ENCODE data around the gene METTL26. TPM values are rescaled to one million over a fixed set of nuclear protein-coding genes. Genes with fewer than 3 reads are reported as not detected.

METTL26 gene
- total RNA-seq, 1 donor from 2014 or later = 31.8 TPM

DNA sequence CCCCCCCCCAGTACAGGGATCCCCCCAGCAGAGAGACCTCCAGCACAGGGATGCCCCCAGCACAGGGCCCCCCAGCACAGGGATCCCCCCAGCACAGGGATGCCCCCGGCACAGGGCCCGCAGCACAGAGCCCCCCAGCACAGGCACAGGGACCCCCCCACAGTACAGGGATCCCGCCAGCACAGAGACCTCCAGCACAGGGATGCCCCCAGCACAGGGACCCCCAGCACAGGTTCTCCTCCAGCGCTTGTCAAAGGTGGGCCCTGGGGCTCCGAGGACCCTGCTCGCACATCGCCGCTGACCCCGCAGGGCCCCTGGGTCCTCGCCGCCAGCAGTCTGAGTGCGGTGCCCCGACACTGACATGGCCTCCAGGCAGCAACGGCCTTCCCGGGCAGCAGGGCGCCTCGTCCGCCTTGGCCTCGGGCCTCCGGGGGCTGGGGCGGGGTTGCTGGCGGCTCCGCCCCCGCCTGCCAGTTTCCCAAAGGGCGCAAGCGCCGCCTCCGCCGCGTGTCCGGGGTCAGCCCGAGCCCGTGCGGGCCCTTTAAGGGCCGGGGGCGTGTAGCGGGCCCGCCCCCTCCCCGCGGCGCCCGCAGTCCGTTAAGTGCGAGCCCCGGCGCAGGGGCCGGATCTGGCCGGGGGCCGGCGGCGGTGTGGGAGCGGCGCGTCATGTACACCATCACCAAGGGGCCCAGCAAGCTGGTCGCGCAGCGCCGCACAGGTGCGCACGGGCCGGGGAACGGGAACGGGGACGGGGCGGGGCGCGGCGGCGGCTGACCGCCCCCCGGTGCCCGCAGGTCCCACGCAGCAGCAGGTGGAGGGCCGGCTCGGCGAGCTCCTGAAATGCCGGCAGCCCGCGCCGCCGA, 5.5 kb upstream of the METTL26 start, which contains the start of gene MCRIP2:
MCRIP2 (plus strand) TSS at position 503 of the 863 bp plus-strand sequence; CDS start at position 667, 164 bp downstream.
- DNase-seq (ENCODE audit: low spot score in 2 of 2) (peak; percentile 93 to 94), FAIRE-seq (no peak)

DNA sequence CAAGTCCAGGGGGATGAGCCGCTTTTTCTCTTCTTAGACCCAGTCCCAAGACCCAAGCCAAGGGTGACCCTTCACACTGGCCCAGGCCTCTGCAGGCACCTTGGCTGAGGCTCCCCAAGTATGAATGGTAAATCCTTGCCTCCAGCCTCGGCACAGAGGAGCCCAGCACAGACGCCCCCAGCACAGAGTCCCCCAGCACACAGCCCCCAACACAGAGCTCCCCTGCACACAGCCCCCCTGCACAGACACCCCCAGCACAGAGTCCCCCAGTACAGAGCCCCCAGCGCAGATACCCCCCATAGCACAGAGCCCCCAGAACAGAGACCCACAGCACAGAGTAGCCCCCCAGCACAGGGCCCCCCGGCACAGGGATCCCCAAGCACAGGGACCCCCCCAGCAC, 4.5 kb upstream of the METTL26 start:
- FAIRE-seq (no peak), DNase-seq (ENCODE audit: low spot score in 2 of 2) (no peak)

DNA sequence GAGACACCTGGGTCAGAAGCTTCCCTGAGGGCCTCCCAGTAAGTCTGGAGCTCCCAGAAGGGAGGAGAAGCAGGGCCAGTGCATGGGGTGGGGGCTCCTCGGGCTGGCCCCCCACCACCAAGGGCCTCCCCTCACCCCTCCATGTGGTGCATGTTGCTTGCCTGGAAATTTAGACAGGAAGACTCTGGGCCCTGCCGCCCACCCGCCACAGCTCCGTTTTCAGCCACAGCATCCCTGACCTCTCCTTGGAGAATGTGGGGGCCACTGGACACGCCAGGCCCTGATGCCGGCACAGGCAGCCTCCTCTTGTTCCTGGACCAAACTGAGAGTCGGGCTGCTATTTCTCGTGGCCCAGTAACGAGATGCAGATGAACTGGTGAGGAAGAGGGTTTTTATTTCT, 2.7 kb upstream of the METTL26 start:
- no peak for FAIRE-seq
- no peak for DNase-seq (ENCODE audit: low spot score in 2 of 2)

DNA sequence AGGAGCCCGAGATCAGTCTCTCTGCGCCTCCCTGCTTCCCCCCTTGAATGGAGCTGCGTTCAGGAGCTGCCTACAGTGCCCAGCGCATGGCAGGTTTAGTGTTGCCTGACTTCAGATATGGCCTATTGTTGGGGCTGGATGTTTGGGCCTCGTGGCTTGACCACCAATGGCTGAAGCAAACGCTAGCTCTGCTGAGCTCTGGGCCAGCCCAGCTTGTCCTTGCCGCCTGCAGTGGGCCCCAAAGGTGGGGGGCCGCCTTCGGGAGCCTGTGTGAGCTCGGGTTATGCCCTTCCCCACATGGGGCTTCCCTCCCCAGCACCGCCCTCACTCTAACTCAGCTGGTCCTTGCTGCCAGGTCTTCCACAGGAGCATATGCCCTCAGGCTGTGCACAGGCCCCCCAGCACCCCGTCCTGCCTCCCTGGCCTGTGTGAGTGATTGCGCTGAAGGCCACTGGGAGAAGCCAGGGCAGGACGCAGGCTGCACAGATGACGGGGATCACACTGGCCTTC, 2.0 kb upstream of the METTL26 start:
- no peak for FAIRE-seq
- no peak for DNase-seq (ENCODE audit: low spot score in 2 of 2)

DNA sequence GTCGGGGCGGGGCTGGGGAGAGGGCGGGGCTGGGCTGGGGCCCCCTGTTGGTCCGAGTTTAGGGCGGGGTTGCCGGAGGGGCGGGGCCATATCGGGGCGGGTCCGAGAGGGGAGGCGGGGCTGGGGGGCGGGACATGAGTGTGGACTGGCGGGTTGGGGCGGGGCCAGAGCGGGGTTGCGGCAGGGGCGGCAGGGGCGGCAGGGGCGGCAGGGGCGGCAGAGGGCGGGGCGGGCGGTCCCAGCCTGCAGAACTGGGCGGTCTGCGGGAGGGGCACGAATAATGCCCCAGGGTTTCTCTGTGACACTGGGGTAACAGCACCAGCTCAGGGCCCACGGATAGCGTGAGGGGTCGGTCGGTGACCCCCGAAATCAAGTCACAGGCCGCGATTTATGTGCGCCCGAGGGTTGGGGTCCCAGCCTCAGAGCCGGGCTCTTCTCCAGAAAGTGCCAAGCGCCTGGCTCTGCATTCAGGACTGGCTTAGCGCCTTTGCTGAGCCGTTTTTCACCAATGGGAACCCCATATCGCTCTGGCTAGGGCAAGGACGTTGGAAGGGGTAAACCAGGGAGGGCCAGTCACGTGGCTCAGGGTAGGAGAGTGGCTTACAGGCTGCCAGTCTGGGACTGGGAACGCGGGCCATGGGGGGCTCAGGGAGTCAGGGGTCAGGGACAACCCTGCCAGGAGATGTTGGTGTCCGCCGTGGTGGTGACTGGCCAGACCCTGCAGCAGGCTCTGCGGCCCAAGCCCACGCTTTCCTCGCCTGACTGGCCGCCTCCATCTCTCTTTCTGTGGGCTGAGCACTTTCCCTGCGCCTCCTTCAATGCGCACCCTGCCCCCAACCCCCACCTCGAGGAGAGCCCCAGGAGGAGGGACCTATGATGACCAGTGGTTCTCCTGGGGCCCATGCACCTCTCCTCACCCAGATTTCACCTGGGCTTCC, 1.2 kb upstream of the METTL26 start:
- no peak for FAIRE-seq
- peak; percentile 100 for DNase-seq (ENCODE audit: low spot score in 2 of 2)

DNA sequence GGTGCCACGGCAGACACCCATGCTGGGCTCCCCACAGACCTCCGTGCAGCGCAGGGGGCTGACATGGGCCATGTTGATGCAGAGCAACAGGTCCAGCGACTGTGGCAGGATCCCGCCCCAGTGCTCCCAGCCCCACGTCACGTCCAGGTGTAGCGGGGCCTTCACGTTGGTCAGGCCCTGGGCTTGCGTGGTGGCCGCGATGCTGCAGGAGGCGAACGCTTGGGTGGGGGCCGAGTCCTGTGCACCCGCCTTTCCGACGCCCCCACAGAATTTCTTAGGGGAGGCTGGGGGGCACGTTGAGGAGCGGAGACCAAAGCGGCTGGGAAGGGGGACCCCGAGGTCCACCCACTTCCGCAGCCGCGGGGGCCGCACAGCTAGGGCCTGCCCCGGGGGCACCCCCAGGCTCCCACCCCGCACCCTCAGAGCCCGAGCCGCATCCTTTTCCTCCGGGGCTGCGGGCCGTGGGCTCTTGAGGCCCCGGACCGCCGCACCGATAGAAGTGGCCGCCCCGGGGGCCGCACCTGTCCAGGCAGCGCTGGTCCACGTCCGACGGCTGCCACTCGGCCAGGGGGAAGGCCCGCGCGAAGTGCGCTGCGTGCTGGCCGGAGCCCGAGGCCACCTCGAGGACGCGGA, 416 bp downstream of the METTL26 start:
- FAIRE-seq = no peak
- no peak for DNase-seq (ENCODE audit: low spot score in 2 of 2)

DNA sequence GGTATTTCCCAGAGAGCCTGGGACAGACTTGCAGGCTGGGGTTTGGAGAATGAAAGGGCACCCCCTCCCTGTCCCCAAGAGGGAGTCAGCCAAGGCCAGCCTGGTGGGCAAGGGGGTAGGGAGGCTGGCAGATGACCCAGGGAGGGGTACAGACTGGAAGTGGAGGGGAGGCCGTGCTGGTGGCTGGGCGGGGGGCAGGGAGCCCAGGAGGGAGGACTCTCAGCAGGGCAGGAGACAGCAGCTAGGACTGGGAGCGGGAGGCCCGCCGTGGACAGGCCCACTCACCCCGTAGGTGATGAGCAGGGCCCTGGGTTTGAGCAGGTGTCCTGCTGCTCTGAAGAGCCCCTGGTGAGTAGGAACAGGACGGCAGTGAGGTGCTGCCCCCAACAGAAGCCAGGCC, 1.1 kb downstream of the METTL26 start:
- FAIRE-seq (no peak), DNase-seq (ENCODE audit: low spot score in 2 of 2) (no peak)

DNA sequence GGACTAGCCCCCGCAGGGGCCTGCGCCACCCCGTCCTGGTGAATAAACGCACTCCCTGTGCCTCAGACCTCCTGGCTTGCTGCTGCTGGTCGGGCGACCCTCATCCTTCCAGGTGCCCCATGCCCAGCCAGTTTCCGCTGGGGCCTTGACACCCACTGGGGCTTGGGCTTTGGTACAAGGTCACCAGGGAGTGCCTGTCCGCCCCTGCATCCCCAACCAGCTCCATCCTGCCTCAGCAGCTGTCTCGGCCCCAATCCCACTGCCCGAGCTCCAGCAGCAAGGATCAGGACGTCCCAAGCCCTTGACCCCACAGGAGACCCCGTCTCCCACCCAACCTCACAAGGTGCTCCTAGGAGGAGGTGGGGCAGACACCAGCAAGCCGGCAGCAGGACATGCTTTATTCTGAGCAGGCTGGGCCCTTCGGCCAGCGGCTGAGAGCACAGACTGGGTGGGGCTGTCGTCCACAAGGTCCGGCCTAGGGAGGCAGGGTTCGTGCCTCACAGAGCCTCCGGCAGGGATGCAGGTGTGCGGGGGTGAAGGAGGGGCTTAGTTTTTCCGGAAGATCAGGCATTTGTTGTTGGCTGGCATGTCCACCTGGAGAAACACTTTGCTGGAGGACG, 1.9 kb downstream of the METTL26 start:
- DNase-seq (ENCODE audit: low spot score in 2 of 2) = no peak

DNA sequence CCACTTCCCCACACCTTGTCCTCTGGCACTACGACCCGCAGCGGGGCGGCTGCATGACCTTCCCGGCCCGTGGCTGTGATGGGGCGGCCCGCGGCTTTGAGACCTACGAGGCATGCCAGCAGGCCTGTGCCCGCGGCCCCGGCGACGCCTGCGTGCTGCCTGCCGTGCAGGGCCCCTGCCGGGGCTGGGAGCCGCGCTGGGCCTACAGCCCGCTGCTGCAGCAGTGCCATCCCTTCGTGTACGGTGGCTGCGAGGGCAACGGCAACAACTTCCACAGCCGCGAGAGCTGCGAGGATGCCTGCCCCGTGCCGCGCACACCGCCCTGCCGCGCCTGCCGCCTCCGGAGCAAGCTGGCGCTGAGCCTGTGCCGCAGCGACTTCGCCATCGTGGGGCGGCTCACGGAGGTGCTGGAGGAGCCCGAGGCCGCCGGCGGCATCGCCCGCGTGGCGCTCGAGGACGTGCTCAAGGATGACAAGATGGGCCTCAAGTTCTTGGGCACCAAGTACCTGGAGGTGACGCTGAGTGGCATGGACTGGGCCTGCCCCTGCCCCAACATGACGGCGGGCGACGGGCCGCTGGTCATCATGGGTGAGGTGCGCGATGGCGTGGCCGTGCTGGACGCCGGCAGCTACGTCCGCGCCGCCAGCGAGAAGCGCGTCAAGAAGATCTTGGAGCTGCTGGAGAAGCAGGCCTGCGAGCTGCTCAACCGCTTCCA, 2.6 kb downstream of the METTL26 start:
- FAIRE-seq (no peak), DNase-seq (ENCODE audit: low spot score in 2 of 2) (no peak)

More for the DNA sequence above, 1.9 kb downstream of the METTL26 start:
- FAIRE-seq = no peak

DNA sequence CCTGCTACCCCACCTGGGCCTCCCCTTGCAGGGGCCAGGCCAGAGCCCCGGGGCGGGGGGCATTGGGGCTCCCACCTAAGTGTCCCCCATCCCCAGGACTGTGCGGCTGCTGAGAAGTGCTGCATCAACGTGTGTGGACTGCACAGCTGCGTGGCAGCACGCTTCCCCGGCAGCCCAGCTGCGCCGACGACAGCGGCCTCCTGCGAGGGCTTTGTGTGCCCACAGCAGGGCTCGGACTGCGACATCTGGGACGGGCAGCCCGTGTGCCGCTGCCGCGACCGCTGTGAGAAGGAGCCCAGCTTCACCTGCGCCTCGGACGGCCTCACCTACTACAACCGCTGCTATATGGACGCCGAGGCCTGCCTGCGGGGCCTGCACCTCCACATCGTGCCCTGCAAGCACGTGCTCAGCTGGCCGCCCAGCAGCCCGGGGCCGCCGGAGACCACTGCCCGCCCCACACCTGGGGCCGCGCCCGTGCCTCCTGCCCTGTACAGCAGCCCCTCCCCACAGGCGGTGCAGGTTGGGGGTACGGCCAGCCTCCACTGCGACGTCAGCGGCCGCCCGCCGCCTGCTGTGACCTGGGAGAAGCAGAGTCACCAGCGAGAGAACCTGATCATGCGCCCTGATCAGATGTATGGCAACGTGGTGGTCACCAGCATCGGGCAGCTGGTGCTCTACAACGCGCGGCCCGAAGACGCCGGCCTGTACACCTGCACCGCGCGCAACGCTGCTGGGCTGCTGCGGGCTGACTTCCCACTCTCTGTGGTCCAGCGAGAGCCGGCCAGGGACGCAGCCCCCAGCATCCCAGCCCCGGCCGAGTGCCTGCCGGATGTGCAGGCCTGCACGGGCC, 3.4 kb downstream of the METTL26 start:
- DNase-seq (ENCODE audit: low spot score in 2 of 2) (no peak), FAIRE-seq (no peak)

DNA sequence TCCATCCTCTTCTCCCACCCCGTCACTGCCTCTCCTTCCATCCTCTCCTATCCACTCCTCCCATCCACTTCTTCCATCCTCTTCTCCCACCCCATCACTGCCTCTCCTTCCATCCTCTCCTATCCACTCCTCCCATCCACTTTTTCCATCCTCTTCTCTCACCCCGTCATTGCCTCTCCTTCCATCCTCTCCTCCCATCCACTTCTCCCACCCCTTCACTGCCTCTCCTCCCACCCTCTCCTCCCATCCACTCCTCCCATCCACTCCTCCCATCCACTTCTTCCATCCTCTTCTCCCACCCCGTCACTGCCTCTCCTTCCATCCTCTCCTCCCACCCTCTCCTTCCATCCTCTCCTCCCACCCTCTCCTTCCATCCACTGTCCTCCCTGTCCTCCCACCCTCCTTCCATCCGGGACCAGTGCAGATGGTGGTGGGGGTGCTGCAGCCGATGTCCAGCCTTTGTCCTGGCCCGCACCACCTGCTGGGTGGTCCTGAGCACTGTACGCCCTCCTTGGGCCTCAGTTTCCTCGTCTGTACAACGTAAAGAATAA, 4.2 kb downstream of the METTL26 start:
- DNase-seq (ENCODE audit: low spot score in 2 of 2) = no peak
- no peak for FAIRE-seq

DNA sequence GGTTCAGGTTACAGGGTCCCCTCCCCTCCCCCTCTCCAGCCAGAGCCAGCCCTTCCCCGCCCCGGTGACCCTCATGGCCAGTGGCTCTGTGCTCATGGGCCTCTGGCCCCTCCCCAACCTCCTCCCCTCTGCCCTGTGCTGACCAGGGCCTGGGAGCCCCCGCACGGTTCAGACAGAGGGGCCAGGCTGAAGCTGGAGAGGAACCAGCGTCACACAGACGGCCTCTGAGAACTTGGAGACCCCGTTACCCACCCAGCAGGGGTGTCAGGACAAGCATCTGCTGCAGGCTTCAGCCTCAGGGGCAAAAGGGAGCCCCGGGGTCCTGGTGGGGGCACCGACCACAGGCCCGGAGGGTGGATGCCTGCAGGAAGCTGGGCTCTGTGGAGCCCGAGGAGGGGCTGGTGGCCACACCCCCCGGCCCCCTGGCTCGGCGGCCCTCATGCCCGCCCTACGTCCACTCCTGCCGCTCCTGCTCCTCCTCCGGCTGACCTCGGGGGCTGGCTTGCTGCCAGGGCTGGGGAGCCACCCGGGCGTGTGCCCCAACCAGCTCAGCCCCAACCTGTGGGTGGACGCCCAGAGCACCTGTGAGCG, 5.2 kb downstream of the METTL26 start, which contains the start of gene WFIKKN1:
WFIKKN1 (plus strand) TSS at position 171 of the 591 bp plus-strand sequence; CDS start at position 440, 269 bp downstream.
- DNase-seq (ENCODE audit: low spot score in 2 of 2) (no peak), FAIRE-seq (no peak)

DNA sequence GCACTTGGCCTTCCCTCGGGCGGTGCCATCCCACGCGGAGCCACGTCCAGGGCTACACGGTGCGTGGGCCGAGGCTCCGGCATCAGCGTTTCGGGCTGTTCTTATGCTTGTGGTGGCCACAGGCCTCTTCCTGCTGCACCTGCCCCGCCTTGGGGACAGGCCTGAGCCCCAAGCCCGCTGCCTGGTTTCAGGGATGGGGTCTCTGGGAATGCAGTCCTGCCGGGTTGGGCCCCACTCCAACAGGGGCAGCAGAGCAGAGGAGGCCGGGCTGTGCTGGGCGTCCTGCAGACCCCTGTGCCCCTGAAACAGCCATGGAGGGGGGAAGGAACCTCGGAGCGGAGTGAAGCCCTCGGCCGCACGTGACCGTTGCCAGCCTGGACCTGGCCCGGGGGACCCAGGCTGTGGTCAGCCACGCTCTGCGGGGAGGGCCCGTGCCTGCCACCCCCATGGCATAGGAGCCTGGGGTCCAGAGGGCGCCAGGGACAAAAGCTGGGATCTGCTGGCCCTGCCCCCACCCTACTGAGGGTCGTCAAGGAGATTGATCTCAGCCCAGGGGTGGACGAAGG, 5.8 kb downstream of the METTL26 start:
- no peak for FAIRE-seq
- DNase-seq (ENCODE audit: low spot score in 2 of 2) = no peak

DNA sequence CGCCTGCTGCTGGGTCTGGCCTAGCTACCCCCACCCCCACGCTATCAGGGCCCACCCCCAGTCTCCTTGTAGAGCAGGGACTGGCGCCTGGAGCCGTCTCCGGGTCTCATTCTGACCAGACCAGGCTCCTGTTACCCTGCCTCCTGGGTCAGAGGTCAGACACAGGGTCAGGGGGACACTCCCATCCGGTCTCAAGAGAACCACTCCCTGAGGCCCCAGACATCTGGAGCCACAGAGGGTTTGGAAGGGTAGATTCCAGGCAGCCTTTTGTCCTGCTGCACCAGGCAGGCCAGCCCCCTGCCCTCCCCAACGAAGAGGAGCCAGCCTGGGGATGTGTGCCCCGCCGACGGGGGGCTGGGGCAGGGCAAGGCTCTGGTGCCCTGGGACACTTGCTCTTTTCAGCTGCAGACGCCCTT, 6.3 kb downstream of the METTL26 start:
- FAIRE-seq (no peak), DNase-seq (ENCODE audit: low spot score in 2 of 2) (no peak)

DNA sequence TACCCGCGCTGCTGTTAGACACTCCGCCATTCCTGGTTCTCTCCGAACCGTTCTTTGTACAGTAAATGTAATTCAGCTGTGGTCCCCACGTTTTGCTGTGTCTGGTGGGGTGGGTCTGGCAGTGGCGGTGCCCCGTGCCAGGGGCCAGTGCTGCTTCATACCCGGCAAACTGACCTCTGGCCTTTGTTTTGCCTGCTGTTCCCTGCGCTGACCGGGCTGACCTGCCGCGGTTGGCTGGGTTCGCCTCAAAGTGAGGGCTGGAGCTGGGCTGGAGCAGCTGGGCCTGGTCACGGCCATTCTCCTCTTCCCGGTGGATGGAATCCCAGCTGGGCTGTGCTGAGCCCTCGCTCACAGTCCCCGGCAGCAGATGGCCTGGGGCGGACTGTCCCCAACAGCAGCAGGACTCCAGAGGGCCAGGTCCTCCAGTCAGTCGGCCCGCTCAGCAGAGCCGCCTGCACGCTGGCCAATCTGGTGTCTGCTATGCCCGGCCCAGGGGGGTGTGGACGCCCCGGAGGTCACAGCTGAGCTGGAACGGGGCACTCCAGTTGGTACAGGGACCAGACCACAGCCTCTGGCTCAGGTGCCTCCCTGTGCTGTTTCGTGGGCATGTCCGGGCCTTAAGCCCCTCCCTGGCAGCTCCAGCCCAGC, 6.8 kb downstream of the METTL26 start:
- no peak for DNase-seq (ENCODE audit: low spot score in 2 of 2)

DNA sequence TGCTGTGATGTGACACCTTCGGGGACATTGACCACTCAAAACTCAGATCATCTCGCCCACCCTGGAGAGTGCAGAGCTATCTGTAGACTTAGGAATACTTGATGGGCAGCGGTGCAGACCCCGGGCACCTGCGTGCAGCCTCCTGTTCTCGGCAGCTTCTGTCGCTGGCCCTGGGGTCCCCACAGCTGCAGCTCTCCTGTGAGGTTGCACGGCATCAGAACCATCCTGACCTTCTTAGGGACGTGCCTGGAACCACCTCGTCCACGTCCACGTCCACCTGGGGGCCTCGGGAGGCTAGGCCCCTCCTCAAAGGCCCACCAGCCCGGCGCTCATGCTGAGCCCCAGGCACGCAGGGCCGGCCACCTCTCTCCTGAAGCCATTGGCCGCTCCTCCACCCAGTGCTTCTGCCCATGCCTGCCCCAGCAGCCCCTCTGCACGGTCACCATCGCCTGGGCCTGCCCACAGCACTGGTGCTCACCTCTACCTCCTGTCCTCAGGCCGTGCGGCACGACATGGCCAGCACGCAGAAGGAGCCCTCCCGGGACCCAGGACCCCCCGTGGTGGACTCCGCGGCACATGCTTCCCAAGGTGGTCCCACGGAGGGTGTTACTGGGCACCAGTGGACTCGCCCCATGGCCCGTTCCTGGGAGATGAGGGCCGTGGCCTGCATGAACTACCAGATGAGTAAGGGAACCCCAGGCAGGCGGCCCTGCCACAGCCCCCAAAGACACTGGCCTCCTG, 7.6 kb downstream of the METTL26 start:
- DNase-seq (ENCODE audit: low spot score in 2 of 2) (no peak), FAIRE-seq (no peak)

More for the DNA sequence above, 6.8 kb downstream of the METTL26 start:
- FAIRE-seq = no peak

Data from frontal cortex (tissue), 4 donors.